H4 (cell line): ENCODE measurements around the gene SSR1. TPM values are rescaled to one million over a fixed set of nuclear protein-coding genes. Genes with fewer than 3 reads are reported as not detected.
"Not testable (repeated sequence)": the region's sequence is repeated elsewhere in the genome, so short reads cannot be mapped to it uniquely, and the experiment has no call there.

Experiments used
- DNase-seq: peaks from one replicate; pipeline ENCODE4 v3.0.0-alpha.2; 2015; ENCODE audit warnings: low spot score
- total RNA-seq: library from RNA; depleted of rRNA; stranded (reverse); fragments of >200 nt; shearing (Covaris generic); gene quantifications from 2 replicates; pipeline ENCODE4 v1.2.3, GENCODE V29; 2014

SSR1 gene
- total RNA-seq, 1 experiment from 2014 or later: 127 TPM

- no peak for DNase-seq
These were observed 30.7 kb downstream of the SSR1 start for GRCh38 chr6:7282097-7282906.

- DNase-seq: no peak
These were observed 36.8 kb downstream of the SSR1 start for GRCh38 chr6:7276199-7276524.

- DNase-seq: not testable (repeated sequence)
These were observed 38.5 kb downstream of the SSR1 start for GRCh38 chr6:7274525-7274924.

- DNase-seq: no peak
These were observed 39.3 kb downstream of the SSR1 start for GRCh38 chr6:7273709-7274108.

- DNase-seq: no peak
These were observed 41.8 kb downstream of the SSR1 start for GRCh38 chr6:7271205-7271534.

GRCh38 chr6:7270320-7271204, 42.4 kb downstream of the SSR1 start:
- DNase-seq: no peak

- DNase-seq: no peak
These were observed 43.2 kb downstream of the SSR1 start for GRCh38 chr6:7269816-7270215.

GRCh38 chr6:7268816-7269555, 44.0 kb downstream of the SSR1 start:
- no peak for DNase-seq

GRCh38 chr6:7268362-7268761, 44.6 kb downstream of the SSR1 start:
- DNase-seq: no peak

- peak; percentile 78 for DNase-seq
These were observed 45.4 kb downstream of the SSR1 start for GRCh38 chr6:7267466-7268091.

- no peak for DNase-seq
These were observed 45.9 kb downstream of the SSR1 start for GRCh38 chr6:7267071-7267465.

- DNase-seq: not testable (repeated sequence)
These were observed 47.6 kb downstream of the SSR1 start for GRCh38 chr6:7265385-7265726.

- DNase-seq: no peak
These were observed 48.2 kb downstream of the SSR1 start for GRCh38 chr6:7264686-7265384.

GRCh38 chr6:7264041-7264440, 49.0 kb downstream of the SSR1 start:
- no peak for DNase-seq

GRCh38 chr6:7263519-7263805, 49.5 kb downstream of the SSR1 start:
- not testable (repeated sequence) for DNase-seq

GRCh38 chr6:7262746-7263518, 50.1 kb downstream of the SSR1 start:
- DNase-seq: no peak

GRCh38 chr6:7261852-7262461, 51.0 kb downstream of the SSR1 start:
- DNase-seq: no peak

- peak; percentile 71 for DNase-seq
These were observed 51.8 kb downstream of the SSR1 start for GRCh38 chr6:7261032-7261841.

GRCh38 chr6:7260291-7261031, 52.5 kb downstream of the SSR1 start:
- DNase-seq: no peak
